Measurements from ENCODE around the gene CBFA2T2. TPM values are rescaled to one million over a fixed set of nuclear protein-coding genes. Genes with fewer than 3 reads are reported as not detected.
A peak's percentile ranks its signal among the peaks of the same experiment; 100 is the strongest.
"Not testable (repeated sequence)": the region's sequence is repeated elsewhere in the genome, so short reads cannot be mapped to it uniquely, and the experiment has no call there.

CBFA2T2 gene
- total RNA-seq, 3 donors from 2014 or later: 6.6 to 7.9 (median 7.5) TPM

- Mint-ChIP-seq H3K36me3 (ENCODE audit: insufficient read depth) (peaks cover 22% of the 10 kb centered on the region), H3K27me3 (ENCODE audit: low read depth) (no peaks in the 10 kb centered on the region), H3K9me3 (no peaks in the 10 kb centered on the region), H3K4me3 (no peak overlapping the region), H3K4me1 (ENCODE audit: low read depth) (peaks cover 3% of the 10 kb centered on the region)
- DNase-seq: no peak
- no peak for ATAC-seq
These were observed 119.6 kb downstream of the CBFA2T2 start for GRCh38 chr20:33609504-33609903.

- Mint-ChIP-seq H3K9me3 (no peaks in the 10 kb centered on the region), H3K4me3 (no peak overlapping the region), H3K36me3 (ENCODE audit: insufficient read depth) (peaks cover 23% of the 10 kb centered on the region), H3K27me3 (ENCODE audit: low read depth) (no peaks in the 10 kb centered on the region), H3K4me1 (ENCODE audit: low read depth) (peaks cover 3% of the 10 kb centered on the region)
- DNase-seq: no peak
- ATAC-seq: no peak
These were observed 121.2 kb downstream of the CBFA2T2 start for GRCh38 chr20:33611106-33611505.

GRCh38 chr20:33612001-33612400 is 122.1 kb downstream of the CBFA2T2 start:
- ATAC-seq: no peak

GRCh38 chr20:33621717-33622400 is 132.0 kb downstream of the CBFA2T2 start:
- no peak overlapping the region for H3K4me3 Mint-ChIP-seq
- no peaks in the 10 kb centered on the region for H3K9me3 Mint-ChIP-seq
- peaks cover 23% of the 10 kb centered on the region for H3K4me1 Mint-ChIP-seq (ENCODE audit: low read depth)
- H3K36me3 Mint-ChIP-seq (ENCODE audit: insufficient read depth): peaks cover 26% of the 10 kb centered on the region
- no peaks in the 10 kb centered on the region for H3K27me3 Mint-ChIP-seq (ENCODE audit: low read depth)
- ATAC-seq (no peak), DNase-seq (no peak)

More at GRCh38 chr20:33612001-33612400, 122.1 kb downstream of the CBFA2T2 start:
- Mint-ChIP-seq H3K9me3 (no peaks in the 10 kb centered on the region), H3K4me3 (no peak overlapping the region), H3K27me3 (ENCODE audit: low read depth) (no peaks in the 10 kb centered on the region), H3K36me3 (ENCODE audit: insufficient read depth) (peaks cover 25% of the 10 kb centered on the region), H3K4me1 (ENCODE audit: low read depth) (peaks cover 3% of the 10 kb centered on the region)
- DNase-seq: no peak

- Mint-ChIP-seq H3K4me1 (ENCODE audit: low read depth) (peaks cover 23% of the 10 kb centered on the region), H3K27me3 (ENCODE audit: low read depth) (no peaks in the 10 kb centered on the region), H3K36me3 (ENCODE audit: insufficient read depth) (peaks cover 24% of the 10 kb centered on the region), H3K9me3 (no peaks in the 10 kb centered on the region), H3K4me3 (no peak overlapping the region)
- no peak for DNase-seq
- ATAC-seq: no peak
These were observed 132.9 kb downstream of the CBFA2T2 start for GRCh38 chr20:33622705-33623365.

GRCh38 chr20:33624399-33624798 is 134.5 kb downstream of the CBFA2T2 start:
- no peaks in the 10 kb centered on the region for H3K9me3 Mint-ChIP-seq
- H3K4me3 Mint-ChIP-seq: no peak overlapping the region
- DNase-seq (no peak), ATAC-seq (peak in 1 of 2 donors; percentile 21)
- no peaks in the 10 kb centered on the region for H3K27me3 Mint-ChIP-seq (ENCODE audit: low read depth)
- peaks cover 30% of the 10 kb centered on the region for H3K36me3 Mint-ChIP-seq (ENCODE audit: insufficient read depth)
- H3K4me1 Mint-ChIP-seq (ENCODE audit: low read depth): peaks cover 23% of the 10 kb centered on the region

- ATAC-seq (no peak), DNase-seq (no peak)
- Mint-ChIP-seq H3K36me3 (ENCODE audit: insufficient read depth) (peaks cover 41% of the 10 kb centered on the region), H3K9me3 (no peaks in the 10 kb centered on the region), H3K27me3 (ENCODE audit: low read depth) (no peaks in the 10 kb centered on the region), H3K4me3 (no peak overlapping the region), H3K4me1 (ENCODE audit: low read depth) (peaks cover 23% of the 10 kb centered on the region)
These were observed 136.3 kb downstream of the CBFA2T2 start for GRCh38 chr20:33626190-33626589.

GRCh38 chr20:33627577-33628216 is 137.8 kb downstream of the CBFA2T2 start:
- DNase-seq: no peak
- no peak for ATAC-seq
- Mint-ChIP-seq H3K4me3 (no peak overlapping the region), H3K4me1 (ENCODE audit: low read depth) (peaks cover 23% of the 10 kb centered on the region), H3K27me3 (ENCODE audit: low read depth) (no peaks in the 10 kb centered on the region), H3K36me3 (ENCODE audit: insufficient read depth) (peaks cover 42% of the 10 kb centered on the region), H3K9me3 (no peaks in the 10 kb centered on the region)

- H3K36me3 Mint-ChIP-seq (ENCODE audit: insufficient read depth): peaks cover 36% of the 10 kb centered on the region
- ATAC-seq (no peak), DNase-seq (no peak)
- H3K4me1 Mint-ChIP-seq (ENCODE audit: low read depth): peaks cover 14% of the 10 kb centered on the region
- no peak overlapping the region for H3K4me3 Mint-ChIP-seq
- H3K27me3 Mint-ChIP-seq (ENCODE audit: low read depth): no peaks in the 10 kb centered on the region
- H3K9me3 Mint-ChIP-seq: no peaks in the 10 kb centered on the region
These were observed 139.6 kb downstream of the CBFA2T2 start for GRCh38 chr20:33629533-33629932.

GRCh38 chr20:33629979-33630378 is 140.1 kb downstream of the CBFA2T2 start:
- H3K27me3 Mint-ChIP-seq (ENCODE audit: low read depth): no peaks in the 10 kb centered on the region
- H3K4me3 Mint-ChIP-seq: no peak overlapping the region
- DNase-seq (no peak), ATAC-seq (no peak)
- peaks cover 36% of the 10 kb centered on the region for H3K36me3 Mint-ChIP-seq (ENCODE audit: insufficient read depth)
- H3K9me3 Mint-ChIP-seq: no peaks in the 10 kb centered on the region
- peaks cover 9% of the 10 kb centered on the region for H3K4me1 Mint-ChIP-seq (ENCODE audit: low read depth)

GRCh38 chr20:33630507-33630906 is 140.6 kb downstream of the CBFA2T2 start:
- no peaks in the 10 kb centered on the region for H3K9me3 Mint-ChIP-seq
- DNase-seq: no peak
- H3K36me3 Mint-ChIP-seq (ENCODE audit: insufficient read depth): peaks cover 32% of the 10 kb centered on the region
- H3K4me1 Mint-ChIP-seq (ENCODE audit: low read depth): peaks cover 5% of the 10 kb centered on the region
- no peak for ATAC-seq
- no peaks in the 10 kb centered on the region for H3K27me3 Mint-ChIP-seq (ENCODE audit: low read depth)
- H3K4me3 Mint-ChIP-seq: no peak overlapping the region

GRCh38 chr20:33631910-33632309 is 142.0 kb downstream of the CBFA2T2 start:
- H3K4me3 Mint-ChIP-seq; H3K9me3 Mint-ChIP-seq; H3K27me3 Mint-ChIP-seq (ENCODE audit: low read depth); H3K4me1 Mint-ChIP-seq (ENCODE audit: low read depth); DNase-seq; ATAC-seq: not testable (repeated sequence)
- H3K36me3 Mint-ChIP-seq (ENCODE audit: insufficient read depth): peaks cover 32% of the 10 kb centered on the region

- no peak for ATAC-seq
- Mint-ChIP-seq H3K27me3 (ENCODE audit: low read depth) (no peaks in the 10 kb centered on the region), H3K9me3 (no peaks in the 10 kb centered on the region), H3K36me3 (ENCODE audit: insufficient read depth) (peaks cover 34% of the 10 kb centered on the region), H3K4me3 (no peak overlapping the region), H3K4me1 (ENCODE audit: low read depth) (peaks cover 5% of the 10 kb centered on the region)
- no peak for DNase-seq
These were observed 145.4 kb downstream of the CBFA2T2 start for GRCh38 chr20:33635341-33635740.

- no peak for ATAC-seq
- Mint-ChIP-seq H3K9me3 (no peaks in the 10 kb centered on the region), H3K27me3 (ENCODE audit: low read depth) (no peaks in the 10 kb centered on the region), H3K4me3 (no peak overlapping the region), H3K4me1 (ENCODE audit: low read depth) (peaks cover 5% of the 10 kb centered on the region), H3K36me3 (ENCODE audit: insufficient read depth) (peaks cover 27% of the 10 kb centered on the region)
- no peak for DNase-seq
These were observed 146.9 kb downstream of the CBFA2T2 start for GRCh38 chr20:33636776-33637175.

- DNase-seq (no peak), ATAC-seq (no peak)
- peaks cover 31% of the 10 kb centered on the region for H3K36me3 Mint-ChIP-seq (ENCODE audit: insufficient read depth)
- no peaks in the 10 kb centered on the region for H3K27me3 Mint-ChIP-seq (ENCODE audit: low read depth)
- no peak overlapping the region for H3K4me3 Mint-ChIP-seq
- no peaks in the 10 kb centered on the region for H3K4me1 Mint-ChIP-seq (ENCODE audit: low read depth)
- no peaks in the 10 kb centered on the region for H3K9me3 Mint-ChIP-seq
These were observed 150.4 kb downstream of the CBFA2T2 start for GRCh38 chr20:33640287-33640686.

Measured in activated T-cell treated with anti-CD3 and anti-CD28 coated beads, Interleukin-2, amount 50 U/mL, for 4 hours (primary cell).